MG63 (cell line): ENCODE results near the gene DCXR. TPM values are rescaled to one million over a fixed set of nuclear protein-coding genes. Genes with fewer than 3 reads are reported as not detected.
"Not testable (repeated sequence)": the region's sequence is repeated elsewhere in the genome, so short reads cannot be mapped to it uniquely, and the experiment has no call there.

ENCODE experiments used
- DNase-seq: peaks from one replicate; pipeline ENCODE4 v3.0.0-alpha.2; 2020
- H3K27me3 ChIP-seq: fragments of 250-450 bp; sonication (Bioruptor Pico); 2 replicates; pipeline ENCODE4 v1.5.1; 2020; ENCODE audit warnings: mild to moderate bottlenecking, moderate library complexity
- H3K36me3 ChIP-seq: fragments of 250-450 bp; sonication (Bioruptor Pico); 2 replicates; pipeline ENCODE4 v1.5.1; 2020; ENCODE audit warnings: mild to moderate bottlenecking, moderate library complexity
- H3K4me3 ChIP-seq: fragments of 250-450 bp; sonication (Bioruptor Pico); 2 replicates; pipeline ENCODE4 v1.5.1; 2020; ENCODE audit warnings: mild to moderate bottlenecking, moderate library complexity
- H3K9me3 ChIP-seq: fragments of 250-450 bp; sonication (Bioruptor Pico); 2 replicates; pipeline ENCODE4 v1.5.1; 2020; ENCODE audit warnings: mild to moderate bottlenecking, moderate library complexity
- total RNA-seq: library from RNA; depleted of rRNA; stranded (reverse); fragments of >200 nt; shearing (Covaris generic); gene quantifications from 2 replicates; pipeline ENCODE4 v1.2.3, GENCODE V29; 2014; ENCODE audit warnings: low replicate concordance

Gene DCXR
- total RNA-seq, 1 experiment from 2014 or later = 73.1 TPM

- no peaks in the 10 kb centered on the region for H3K27me3 ChIP-seq
- H3K4me3 ChIP-seq = peak overlapping the region; percentile 69
- peaks cover 45% of the 10 kb centered on the region for H3K36me3 ChIP-seq
- no peaks in the 10 kb centered on the region for H3K9me3 ChIP-seq
- no peak for DNase-seq
These were observed 13.5 kb upstream of the DCXR start for GRCh38 chr17:82050761-82051641.

GRCh38 chr17:82050152-82050760 is 12.8 kb upstream of the DCXR start:
- Histone ChIP-seq H3K4me3 (peak overlapping the region; percentile 69), H3K27me3 (no peaks in the 10 kb centered on the region), H3K36me3 (peaks cover 39% of the 10 kb centered on the region), H3K9me3 (no peaks in the 10 kb centered on the region)
- no peak for DNase-seq

GRCh38 chr17:82049521-82049971 is 12.0 kb upstream of the DCXR start:
- H3K36me3 ChIP-seq = peaks cover 32% of the 10 kb centered on the region
- DNase-seq = no peak
- no peak overlapping the region for H3K4me3 ChIP-seq
- no peaks in the 10 kb centered on the region for H3K27me3 ChIP-seq
- no peaks in the 10 kb centered on the region for H3K9me3 ChIP-seq

GRCh38 chr17:82049106-82049505 is 11.6 kb upstream of the DCXR start:
- Histone ChIP-seq H3K27me3 (no peaks in the 10 kb centered on the region), H3K4me3 (no peak overlapping the region), H3K36me3 (peaks cover 28% of the 10 kb centered on the region), H3K9me3 (no peaks in the 10 kb centered on the region)
- no peak for DNase-seq

- H3K27me3 ChIP-seq = no peaks in the 10 kb centered on the region
- H3K4me3 ChIP-seq = no peak overlapping the region
- H3K9me3 ChIP-seq = no peaks in the 10 kb centered on the region
- no peak for DNase-seq
- H3K36me3 ChIP-seq = peaks cover 23% of the 10 kb centered on the region
These were observed 11.1 kb upstream of the DCXR start for GRCh38 chr17:82048571-82048971.

GRCh38 chr17:82047914-82048570 is 10.5 kb upstream of the DCXR start:
- Histone ChIP-seq H3K36me3 (peaks cover 17% of the 10 kb centered on the region), H3K27me3 (no peaks in the 10 kb centered on the region), H3K4me3 (no peak overlapping the region), H3K9me3 (no peaks in the 10 kb centered on the region)
- no peak for DNase-seq

- H3K27me3 ChIP-seq = no peaks in the 10 kb centered on the region
- H3K4me3 ChIP-seq = no peak overlapping the region
- peaks cover 17% of the 10 kb centered on the region for H3K36me3 ChIP-seq
- no peak for DNase-seq
- H3K9me3 ChIP-seq = no peaks in the 10 kb centered on the region
These were observed 9.9 kb upstream of the DCXR start for GRCh38 chr17:82047379-82047778.

- H3K27me3 ChIP-seq = no peaks in the 10 kb centered on the region
- no peaks in the 10 kb centered on the region for H3K9me3 ChIP-seq
- H3K4me3 ChIP-seq = no peak overlapping the region
- peaks cover 17% of the 10 kb centered on the region for H3K36me3 ChIP-seq
- no peak for DNase-seq
These were observed 9.4 kb upstream of the DCXR start for GRCh38 chr17:82046903-82047302.

GRCh38 chr17:82045936-82046484 is 8.5 kb upstream of the DCXR start:
- H3K9me3 ChIP-seq = no peaks in the 10 kb centered on the region
- no peak overlapping the region for H3K4me3 ChIP-seq
- no peaks in the 10 kb centered on the region for H3K27me3 ChIP-seq
- no peak for DNase-seq
- peaks cover 17% of the 10 kb centered on the region for H3K36me3 ChIP-seq

GRCh38 chr17:82043507-82043906 is 6.0 kb upstream of the DCXR start:
- H3K4me3 ChIP-seq = no peak overlapping the region
- no peaks in the 10 kb centered on the region for H3K27me3 ChIP-seq
- no peak for DNase-seq
- H3K9me3 ChIP-seq = no peaks in the 10 kb centered on the region
- H3K36me3 ChIP-seq = peaks cover 6% of the 10 kb centered on the region

- DNase-seq = no peak
- Histone ChIP-seq H3K36me3 (peaks cover 3% of the 10 kb centered on the region; the same call in 1 of the 2 replicates), H3K9me3 (no peaks in the 10 kb centered on the region)
These were observed 5.2 kb upstream of the DCXR start for GRCh38 chr17:82042649-82043048.

GRCh38 chr17:82041144-82041814 is 3.8 kb upstream of the DCXR start:
- 0 out of 2 replicates have a peak, but pooled peaks cover 4% of the 10 kb centered on the region for H3K36me3 ChIP-seq
- no peak overlapping the region for H3K4me3 ChIP-seq
- no peak for DNase-seq
- no peaks in the 10 kb centered on the region for H3K9me3 ChIP-seq
- H3K27me3 ChIP-seq = no peaks in the 10 kb centered on the region

More at GRCh38 chr17:82042649-82043048, 5.2 kb upstream of the DCXR start:
- Histone ChIP-seq H3K4me3 (no peak overlapping the region), H3K27me3 (no peaks in the 10 kb centered on the region)

GRCh38 chr17:82039695-82040299 is 2.3 kb upstream of the DCXR start:
- Histone ChIP-seq H3K9me3 (no peaks in the 10 kb centered on the region), H3K27me3 (no peaks in the 10 kb centered on the region)

GRCh38 chr17:82038796-82039409 is 1.4 kb upstream of the DCXR start:
- H3K9me3 ChIP-seq, DNase-seq, H3K36me3 ChIP-seq, H3K27me3 ChIP-seq, H3K4me3 ChIP-seq: not testable (repeated sequence)

More at GRCh38 chr17:82039695-82040299, 2.3 kb upstream of the DCXR start:
- H3K4me3 ChIP-seq = no peak overlapping the region
- DNase-seq = no peak
- H3K36me3 ChIP-seq = peaks cover 8% of the 10 kb centered on the region; the same call in 1 of the 2 replicates

GRCh38 chr17:82037889-82038195 is 345 bp upstream of the DCXR start:
- H3K9me3 ChIP-seq = no peaks in the 10 kb centered on the region
- H3K4me3 ChIP-seq = peak overlapping the region; percentile 57
- H3K27me3 ChIP-seq = no peaks in the 10 kb centered on the region
- peaks cover 8% of the 10 kb centered on the region; the same call in 1 of the 2 replicates for H3K36me3 ChIP-seq
- DNase-seq = no peak

- Histone ChIP-seq H3K9me3 (no peaks in the 10 kb centered on the region), H3K4me3 (peak overlapping the region; percentile 57), H3K27me3 (no peaks in the 10 kb centered on the region), H3K36me3 (peaks cover 8% of the 10 kb centered on the region; the same call in 1 of the 2 replicates)
- DNase-seq = no peak
These were observed 834 bp downstream of the DCXR start for GRCh38 chr17:82036634-82037091.
